A673 (cell line): ENCODE data around the gene EPN1. TPM values are rescaled to one million over a fixed set of nuclear protein-coding genes. Genes with fewer than 3 reads are reported as not detected.

Source experiments
- BruUV-seq: library from RNA; stranded (reverse); fragments of 400-500 nt; replicated peaks from 2 replicates; lab custom pipeline; 2021; lab: Mats Ljungman, UMichigan
- CTCF ChIA-PET: fragments of 300-600 bp; sonication (Branson Sonifier 250); formaldehyde crosslinking; loops from one replicate; lab custom pipeline; 2022; ENCODE audit warnings: antibody characterized with exemption; lab: Charles Lee
- POLR2A ChIA-PET: fragments of 300-600 bp; sonication (Branson Sonifier 250); formaldehyde crosslinking; loops from one replicate; lab custom pipeline; 2022; ENCODE audit warnings: antibody characterized with exemption; ENCODE audit not compliant: low non-redundant PET; lab: Charles Lee
- DNase-seq: peaks from one replicate; pipeline ENCODE4 v3.0.0-alpha.2; 2015; ENCODE audit warnings: low spot score
- H3K27ac ChIP-seq: fragments of 200-600 bp; sonication (generic); 2 replicates; pipeline ENCODE4 v1.5.1; 2016; ENCODE audit warnings: mixed run types, low read depth, mild to moderate bottlenecking, mixed read lengths, antibody characterized with exemption, low read length; ENCODE audit not compliant: poor library complexity, severe bottlenecking
- H3K27me3 ChIP-seq: fragments of 200-600 bp; sonication (generic); replicated peaks from 2 replicates; pipeline ENCODE4 v1.6.1; 2017; ENCODE audit warnings: mixed run types, low read depth, mild to moderate bottlenecking, mixed read lengths, antibody characterized with exemption, low read length; ENCODE audit not compliant: insufficient read depth, poor library complexity
- H3K36me3 ChIP-seq: fragments of 200-600 bp; sonication (generic); 2 replicates; pipeline ENCODE4 v1.6.1; 2016; ENCODE audit warnings: mixed run types, mild to moderate bottlenecking, mixed read lengths, antibody characterized with exemption, low read length; ENCODE audit not compliant: insufficient read depth, poor library complexity, severe bottlenecking
- H3K4me1 ChIP-seq: fragments of 200-600 bp; sonication (generic); 2 replicates; pipeline ENCODE4 v1.6.1; 2017; ENCODE audit warnings: mixed run types, mild to moderate bottlenecking, mixed read lengths, antibody characterized with exemption, low read length; ENCODE audit not compliant: insufficient read depth, poor library complexity, severe bottlenecking
- H3K4me3 ChIP-seq: fragments of 200-600 bp; sonication (generic); 2 replicates; pipeline ENCODE4 v1.5.1; 2016; ENCODE audit warnings: low read depth, mixed run types, mild to moderate bottlenecking, mixed read lengths, low read length; ENCODE audit not compliant: poor library complexity, severe bottlenecking
- H3K9me3 ChIP-seq: fragments of 200-600 bp; sonication (generic); 2 replicates; pipeline ENCODE4 v1.6.1; 2016; ENCODE audit warnings: mixed run types, low read depth, mild to moderate bottlenecking, mixed read lengths, antibody characterized with exemption, low read length; ENCODE audit not compliant: poor library complexity, severe bottlenecking
- EZH2 ChIP-seq: fragments of 200-600 bp; sonication (generic); IDR thresholded peaks from 2 replicates; pipeline ENCODE4 v1.6.1; 2017; ENCODE audit warnings: borderline replicate concordance, low read depth, mild to moderate bottlenecking, mixed read lengths, antibody characterized with exemption, low read length; ENCODE audit not compliant: poor library complexity, severe bottlenecking
- intact Hi-C: fragments of 100-400 bp; cut with micrococcal nuclease; formaldehyde crosslinking; loops from one replicate; pipeline ENCODE4 v1.10.0; 2022; ENCODE audit not compliant: unreplicated experiment
- total RNA-seq: library from RNA; stranded (reverse); gene quantifications from 2 replicates; pipeline ENCODE4 v1.2.3, GENCODE V29; 2021
- TF ChIP-seq, protein P1 (sequence below): fragments of 300-800, 200-600 bp; sonication (generic); conservative IDR thresholded peaks from 2 replicates; pipeline ENCODE4 v1.5.1; 2017; ENCODE audit warnings: low read depth, mild to moderate bottlenecking, antibody characterized with exemption, low read length, moderate library complexity, mixed read lengths

EPN1 gene
- total RNA-seq, 1 experiment from 2014 or later = 178 TPM

DNA sequence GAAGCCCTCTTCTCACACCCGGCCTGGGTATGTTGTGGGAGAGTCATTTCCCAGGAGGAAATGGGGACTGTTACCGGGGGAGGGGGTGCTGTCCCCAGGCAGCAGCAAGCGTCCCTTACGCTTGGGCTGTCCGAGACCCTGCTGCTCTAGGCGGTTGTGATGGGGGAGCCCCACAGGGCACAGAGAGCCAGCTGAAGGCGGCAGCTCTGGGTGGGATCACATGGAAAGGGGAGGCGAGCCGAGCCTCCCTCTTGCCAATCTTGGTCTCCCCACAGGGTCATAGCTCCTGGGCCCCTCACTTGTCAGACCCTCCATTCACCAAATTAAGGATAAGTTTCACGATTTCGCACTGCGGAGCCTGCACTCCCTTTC lies 22.0 kb downstream of the EPN1 start:
- ChIA-PET CTCF (no interaction called here), POLR2A (no interaction called here)
- H3K4me1 ChIP-seq = no peaks in the 10 kb centered on the region
- H3K27me3 ChIP-seq = no peaks in the 10 kb centered on the region
- H3K27ac ChIP-seq = no peak overlapping the region
- no peak overlapping the region for H3K4me3 ChIP-seq
- intact Hi-C loops = no loop called here
- DNase-seq = no peak
- peaks cover 32% of the 10 kb centered on the region for H3K36me3 ChIP-seq
- H3K9me3 ChIP-seq = no peaks in the 10 kb centered on the region
- TF ChIP-seq, protein P1, sequence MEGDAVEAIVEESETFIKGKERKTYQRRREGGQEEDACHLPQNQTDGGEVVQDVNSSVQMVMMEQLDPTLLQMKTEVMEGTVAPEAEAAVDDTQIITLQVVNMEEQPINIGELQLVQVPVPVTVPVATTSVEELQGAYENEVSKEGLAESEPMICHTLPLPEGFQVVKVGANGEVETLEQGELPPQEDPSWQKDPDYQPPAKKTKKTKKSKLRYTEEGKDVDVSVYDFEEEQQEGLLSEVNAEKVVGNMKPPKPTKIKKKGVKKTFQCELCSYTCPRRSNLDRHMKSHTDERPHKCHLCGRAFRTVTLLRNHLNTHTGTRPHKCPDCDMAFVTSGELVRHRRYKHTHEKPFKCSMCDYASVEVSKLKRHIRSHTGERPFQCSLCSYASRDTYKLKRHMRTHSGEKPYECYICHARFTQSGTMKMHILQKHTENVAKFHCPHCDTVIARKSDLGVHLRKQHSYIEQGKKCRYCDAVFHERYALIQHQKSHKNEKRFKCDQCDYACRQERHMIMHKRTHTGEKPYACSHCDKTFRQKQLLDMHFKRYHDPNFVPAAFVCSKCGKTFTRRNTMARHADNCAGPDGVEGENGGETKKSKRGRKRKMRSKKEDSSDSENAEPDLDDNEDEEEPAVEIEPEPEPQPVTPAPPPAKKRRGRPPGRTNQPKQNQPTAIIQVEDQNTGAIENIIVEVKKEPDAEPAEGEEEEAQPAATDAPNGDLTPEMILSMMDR = no peak
- TF ChIP-seq EZH2 = no peak
- no TSS peak for BruUV-seq

DNA sequence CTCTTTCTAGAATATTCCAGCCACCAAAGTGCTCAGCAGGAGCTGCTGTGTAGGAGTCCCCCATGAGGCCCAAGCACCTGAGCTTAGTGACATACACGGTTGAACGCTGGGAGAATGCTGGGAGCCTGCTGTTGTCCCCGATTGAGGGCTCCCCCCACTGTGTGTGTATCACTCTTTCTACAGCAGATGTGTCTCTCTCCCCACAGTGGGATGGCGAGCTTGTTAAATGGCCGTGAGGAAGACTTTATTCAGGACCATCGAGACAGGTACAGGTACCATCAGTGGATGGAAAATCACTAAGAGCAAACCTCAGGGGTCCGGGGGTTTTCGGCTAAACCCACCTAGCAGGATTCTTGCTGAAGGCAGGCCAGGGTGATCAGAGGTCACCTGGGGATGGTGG lies 22.7 kb downstream of the EPN1 start:
- Histone ChIP-seq H3K27ac (no peak overlapping the region), H3K36me3 (peaks cover 30% of the 10 kb centered on the region), H3K27me3 (no peaks in the 10 kb centered on the region), H3K4me3 (no peak overlapping the region), H3K4me1 (no peaks in the 10 kb centered on the region), H3K9me3 (no peaks in the 10 kb centered on the region)
- TF ChIP-seq, protein P1 = no peak
- no peak for TF ChIP-seq EZH2
- ChIA-PET CTCF (no interaction called here), POLR2A (no interaction called here)
- intact Hi-C loops = no loop called here
- no peak for DNase-seq
- BruUV-seq = no TSS peak

DNA sequence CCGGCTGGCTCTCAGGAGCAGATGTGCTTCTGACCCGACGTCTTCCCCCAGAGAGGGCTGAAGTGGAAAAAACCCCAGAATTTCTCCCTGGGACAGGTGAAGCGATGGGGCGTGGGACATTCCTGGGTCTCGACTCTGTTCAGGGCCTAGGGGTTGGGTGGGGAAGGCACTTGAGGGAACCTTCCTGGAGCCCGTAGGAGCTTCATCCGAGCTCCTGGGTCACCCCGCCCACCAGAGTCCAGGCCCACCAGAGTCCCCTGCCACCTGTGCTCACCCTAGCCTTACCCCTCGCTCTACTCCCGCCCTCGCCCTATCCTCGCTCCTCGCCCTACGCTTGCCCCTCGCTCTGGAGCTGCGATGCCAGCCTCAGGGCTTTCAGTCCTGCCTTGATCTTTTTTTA lies 23.2 kb downstream of the EPN1 start:
- no peak overlapping the region for H3K27ac ChIP-seq
- no TSS peak for BruUV-seq
- TF ChIP-seq EZH2 = no peak
- TF ChIP-seq, protein P1 = no peak
- DNase-seq = no peak
- no peak overlapping the region for H3K4me3 ChIP-seq
- ChIA-PET POLR2A (no interaction called here), CTCF (no interaction called here)
- intact Hi-C loops = no loop called here
- H3K36me3 ChIP-seq = peaks cover 24% of the 10 kb centered on the region
- no peaks in the 10 kb centered on the region for H3K9me3 ChIP-seq
- H3K27me3 ChIP-seq = no peaks in the 10 kb centered on the region
- H3K4me1 ChIP-seq = no peaks in the 10 kb centered on the region
